Fibroblast of villous mesenchyme (primary cell): ENCODE results near the gene EXOC4. TPM values are rescaled to one million over a fixed set of nuclear protein-coding genes. Genes with fewer than 3 reads are reported as not detected.
A peak's percentile ranks its signal among the peaks of the same experiment; 100 is the strongest.

ENCODE experiments used
- DNase-seq: peaks from one replicate; pipeline ENCODE4 v3.0.0-alpha.2; 2010; ENCODE audit warnings: low read depth
- H3K4me3 ChIP-seq: 2 replicates; pipeline ENCODE4 v1.5.1; 2011; ENCODE audit warnings: low read depth, mild to moderate bottlenecking, low read length
- total RNA-seq: library from RNA; depleted of rRNA; stranded (reverse); fragments of >200 nt; gene quantifications from 2 replicates; pipeline ENCODE4 v1.2.3, GENCODE V29; 2012
- TF ChIP-seq, protein P1 (sequence below): IDR thresholded peaks from 2 replicates; pipeline ENCODE4 v1.5.1; 2012; ENCODE audit warnings: low read depth, mild to moderate bottlenecking, low read length; ENCODE audit not compliant: insufficient read depth

EXOC4 gene
- total RNA-seq, 1 donor, result 106 TPM

DNA sequence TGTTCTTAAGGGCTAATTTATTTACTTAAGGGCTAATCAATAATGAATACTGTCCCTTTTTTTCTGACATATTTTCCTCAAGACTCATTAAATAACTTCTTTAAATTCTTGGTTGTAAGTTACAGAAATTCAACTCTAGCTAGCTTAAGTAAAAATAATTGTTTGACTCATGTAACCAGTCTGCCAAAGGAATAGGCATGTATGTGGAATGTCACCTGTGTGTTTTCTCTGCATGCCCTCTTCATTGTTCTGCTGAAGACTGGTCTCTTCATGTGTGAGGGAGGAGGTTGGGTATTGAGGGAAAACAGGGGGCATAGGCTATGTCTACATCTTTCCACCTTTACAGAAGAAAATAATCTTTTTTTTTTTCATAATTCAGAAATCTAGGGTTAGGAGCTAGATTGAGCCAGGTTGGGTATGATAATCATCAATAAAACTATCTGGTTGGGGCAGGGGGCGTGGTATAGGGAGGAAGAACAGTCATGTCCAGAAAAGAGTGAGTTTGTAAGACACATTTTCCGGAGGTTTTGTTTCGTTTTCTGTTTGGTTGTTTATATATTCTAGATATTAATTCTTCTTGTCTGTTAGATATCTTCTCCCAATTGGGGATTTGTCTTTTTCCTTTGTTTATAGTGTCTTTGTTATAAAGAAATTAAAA, 37.9 kb downstream of the EXOC4 start:
- no peak for DNase-seq
- no peak overlapping the region for H3K4me3 ChIP-seq
- TF ChIP-seq, protein P1, sequence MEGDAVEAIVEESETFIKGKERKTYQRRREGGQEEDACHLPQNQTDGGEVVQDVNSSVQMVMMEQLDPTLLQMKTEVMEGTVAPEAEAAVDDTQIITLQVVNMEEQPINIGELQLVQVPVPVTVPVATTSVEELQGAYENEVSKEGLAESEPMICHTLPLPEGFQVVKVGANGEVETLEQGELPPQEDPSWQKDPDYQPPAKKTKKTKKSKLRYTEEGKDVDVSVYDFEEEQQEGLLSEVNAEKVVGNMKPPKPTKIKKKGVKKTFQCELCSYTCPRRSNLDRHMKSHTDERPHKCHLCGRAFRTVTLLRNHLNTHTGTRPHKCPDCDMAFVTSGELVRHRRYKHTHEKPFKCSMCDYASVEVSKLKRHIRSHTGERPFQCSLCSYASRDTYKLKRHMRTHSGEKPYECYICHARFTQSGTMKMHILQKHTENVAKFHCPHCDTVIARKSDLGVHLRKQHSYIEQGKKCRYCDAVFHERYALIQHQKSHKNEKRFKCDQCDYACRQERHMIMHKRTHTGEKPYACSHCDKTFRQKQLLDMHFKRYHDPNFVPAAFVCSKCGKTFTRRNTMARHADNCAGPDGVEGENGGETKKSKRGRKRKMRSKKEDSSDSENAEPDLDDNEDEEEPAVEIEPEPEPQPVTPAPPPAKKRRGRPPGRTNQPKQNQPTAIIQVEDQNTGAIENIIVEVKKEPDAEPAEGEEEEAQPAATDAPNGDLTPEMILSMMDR, result no peak

DNA sequence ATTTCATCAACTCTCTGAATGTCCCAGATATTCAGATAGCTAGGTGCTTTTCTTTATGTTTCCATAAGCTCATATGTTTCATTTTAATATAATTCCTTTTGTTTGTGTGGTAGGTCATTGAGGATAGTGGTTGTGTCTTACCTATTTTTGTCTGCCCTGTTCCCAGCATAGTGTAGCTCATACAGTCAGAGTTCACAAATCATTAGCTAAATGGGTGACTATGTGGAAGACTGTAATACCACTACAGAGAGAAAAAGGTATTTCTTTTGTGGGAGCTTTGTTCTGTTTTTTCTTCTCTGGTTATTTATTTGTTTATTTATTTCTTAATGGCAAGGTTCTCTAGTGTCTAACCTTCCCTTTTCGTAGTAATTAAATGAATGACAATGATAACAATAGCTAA, 39.8 kb downstream of the EXOC4 start:
- H3K4me3 ChIP-seq, result no peak overlapping the region
- DNase-seq, result no peak
- TF ChIP-seq, protein P1, result no peak

DNA sequence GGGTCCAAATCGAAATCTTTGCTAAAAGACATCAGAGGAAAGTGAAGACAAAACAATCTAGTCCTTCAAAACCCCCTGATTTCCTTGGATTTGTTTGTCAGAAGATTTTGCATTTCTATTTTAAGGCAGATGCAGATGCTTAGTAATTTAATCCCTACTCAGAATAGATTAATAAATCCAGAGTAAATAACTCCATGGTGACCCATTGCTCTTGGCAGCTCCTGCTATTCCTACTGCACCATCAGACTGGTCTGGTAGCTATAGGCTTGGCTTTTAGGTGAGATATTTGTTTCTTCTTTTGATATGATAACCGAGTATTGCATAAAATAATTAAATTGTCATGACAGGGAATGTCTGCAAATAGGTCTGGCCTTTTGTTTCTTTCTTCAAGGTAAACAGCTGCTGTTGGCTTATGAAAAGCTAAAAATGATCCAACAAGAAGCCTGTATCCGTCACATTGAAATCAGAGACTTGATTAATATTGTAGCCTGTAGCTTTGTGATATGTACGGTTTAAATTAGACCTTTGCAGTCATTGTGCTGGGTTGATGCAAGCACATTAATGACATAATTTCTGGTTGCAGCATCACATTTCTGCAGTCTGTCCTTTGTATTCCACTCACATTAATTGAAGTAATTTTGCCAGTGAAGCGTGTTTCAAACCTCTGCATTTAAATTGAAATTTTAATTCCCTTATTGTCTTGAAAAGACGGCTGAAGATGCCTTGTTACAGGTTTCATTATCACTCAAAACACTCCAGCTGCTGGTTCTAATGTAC, 40.7 kb downstream of the EXOC4 start:
- no peak overlapping the region for H3K4me3 ChIP-seq
- TF ChIP-seq, protein P1, result no peak
- DNase-seq, result no peak

GRCh38 chr7:133294234-133294633, 41.4 kb downstream of the EXOC4 start:
- DNase-seq, result no peak
- TF ChIP-seq, protein P1, result no peak
- H3K4me3 ChIP-seq, result no peak overlapping the region

GRCh38 chr7:133295484-133295883, 42.6 kb downstream of the EXOC4 start:
- DNase-seq, result peak; percentile 18
- TF ChIP-seq, protein P1, result no peak
- no peak overlapping the region for H3K4me3 ChIP-seq

DNA sequence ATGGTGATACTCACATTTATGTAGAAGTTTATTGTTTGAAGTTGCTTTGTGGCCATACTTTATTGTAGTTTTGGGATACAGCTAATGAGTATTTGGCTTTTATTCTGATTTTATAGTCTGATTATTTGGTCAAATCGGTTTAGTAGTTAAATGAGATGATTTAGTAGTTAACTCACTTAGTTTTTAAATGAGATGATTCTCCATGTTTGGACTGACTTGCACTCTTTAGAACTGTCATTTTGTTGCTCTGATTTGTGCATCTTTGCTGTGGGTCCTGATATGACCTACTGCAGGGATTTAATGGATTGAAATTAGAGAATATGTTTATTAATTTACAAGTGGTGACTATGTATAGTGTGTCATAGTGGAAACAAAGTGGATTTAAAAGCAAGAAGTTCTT, 44.2 kb downstream of the EXOC4 start:
- TF ChIP-seq, protein P1, result no peak
- no peak overlapping the region for H3K4me3 ChIP-seq
- DNase-seq, result no peak
